Breast epithelium (tissue), 3 donors: ENCODE data around the gene ITLN1.
"Not testable (repeated sequence)": the region's sequence is repeated elsewhere in the genome, so short reads cannot be mapped to it uniquely, and the experiment has no call there.

ENCODE experiments used
- POLR2A ChIP-seq: fragments of 450-650 bp; IDR thresholded peaks from one replicate; pipeline ENCODE4 v1.6.1; 2016; ENCODE audit warnings: antibody characterized with exemption, mild to moderate bottlenecking, moderate library complexity
- TF ChIP-seq, protein P1 (sequence below), 3 donors: fragments of 450-650 bp; IDR thresholded peaks; one replicate each; pipeline ENCODE4 v1.5.1; 2016 to 2017; ENCODE audit warnings: antibody characterized with exemption in 3 of 3, mild to moderate bottlenecking in 3 of 3, moderate library complexity in 3 of 3

- TF ChIP-seq, protein P1, sequence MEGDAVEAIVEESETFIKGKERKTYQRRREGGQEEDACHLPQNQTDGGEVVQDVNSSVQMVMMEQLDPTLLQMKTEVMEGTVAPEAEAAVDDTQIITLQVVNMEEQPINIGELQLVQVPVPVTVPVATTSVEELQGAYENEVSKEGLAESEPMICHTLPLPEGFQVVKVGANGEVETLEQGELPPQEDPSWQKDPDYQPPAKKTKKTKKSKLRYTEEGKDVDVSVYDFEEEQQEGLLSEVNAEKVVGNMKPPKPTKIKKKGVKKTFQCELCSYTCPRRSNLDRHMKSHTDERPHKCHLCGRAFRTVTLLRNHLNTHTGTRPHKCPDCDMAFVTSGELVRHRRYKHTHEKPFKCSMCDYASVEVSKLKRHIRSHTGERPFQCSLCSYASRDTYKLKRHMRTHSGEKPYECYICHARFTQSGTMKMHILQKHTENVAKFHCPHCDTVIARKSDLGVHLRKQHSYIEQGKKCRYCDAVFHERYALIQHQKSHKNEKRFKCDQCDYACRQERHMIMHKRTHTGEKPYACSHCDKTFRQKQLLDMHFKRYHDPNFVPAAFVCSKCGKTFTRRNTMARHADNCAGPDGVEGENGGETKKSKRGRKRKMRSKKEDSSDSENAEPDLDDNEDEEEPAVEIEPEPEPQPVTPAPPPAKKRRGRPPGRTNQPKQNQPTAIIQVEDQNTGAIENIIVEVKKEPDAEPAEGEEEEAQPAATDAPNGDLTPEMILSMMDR (IDR thresholded peaks at IDR 0.05): not testable (repeated sequence)
- TF ChIP-seq POLR2A: not testable (repeated sequence)
These were observed 17.3 kb downstream of the ITLN1 start for GRCh38 chr1:160867651-160868050.
